ENCODE measurements around the gene CHMP2A. TPM values are rescaled to one million over a fixed set of nuclear protein-coding genes. Genes with fewer than 3 reads are reported as not detected.
"Not testable (repeated sequence)": the region's sequence is repeated elsewhere in the genome, so short reads cannot be mapped to it uniquely, and the experiment has no call there.

Gene CHMP2A
- total and polyA plus RNA-seq, 7 experiments from 2014 or later: 64.3 to 193 (median 98.2) TPM

DNA sequence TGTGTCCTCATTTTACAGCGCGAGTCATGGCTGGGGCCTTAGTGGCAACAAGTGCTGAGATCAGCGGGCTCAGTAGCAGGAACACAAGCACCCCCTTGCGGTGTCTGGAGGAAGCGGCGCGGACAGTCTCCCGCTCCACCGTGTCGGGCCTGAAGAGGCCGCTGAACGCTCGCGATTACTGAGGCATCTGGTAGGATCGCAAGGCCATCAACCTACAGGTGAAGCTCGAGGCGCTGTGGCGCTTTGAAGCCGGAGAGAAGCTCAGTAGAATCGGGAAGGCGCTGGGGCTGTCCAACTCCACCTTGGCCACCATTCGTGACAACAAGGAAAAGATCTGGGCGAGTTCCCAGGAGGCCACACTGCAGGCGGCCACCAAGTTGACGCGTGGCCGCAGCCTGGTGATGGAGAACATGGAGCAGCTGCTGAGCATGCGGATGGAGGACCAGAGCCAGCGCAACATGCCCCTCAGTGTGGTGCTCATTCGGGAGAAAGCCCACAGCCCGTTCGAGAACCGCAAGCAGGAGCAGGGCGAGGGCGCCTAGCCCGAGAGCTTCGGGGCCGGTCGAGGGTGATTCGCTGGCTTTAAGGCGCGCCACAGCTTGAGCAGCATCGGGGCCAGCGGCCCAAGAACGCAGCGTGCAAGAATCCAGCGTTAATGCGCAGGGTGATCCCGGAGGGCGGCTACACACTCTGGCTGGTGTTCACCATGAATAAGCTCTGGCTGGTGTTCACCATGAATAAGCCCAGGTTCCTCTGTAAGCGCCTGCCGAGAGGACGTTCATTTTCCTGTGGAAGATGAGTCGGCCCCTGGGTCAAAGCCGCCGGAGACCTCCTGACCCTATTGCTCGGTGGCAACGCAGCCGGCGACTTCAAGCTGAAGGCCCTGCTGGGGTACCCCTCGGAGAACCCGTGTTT, 26.6 kb upstream of the CHMP2A start:
- Mint-ChIP-seq H3K27ac (peak overlapping the region; percentile 7 to 90 (median 78)), H3K4me1 (peaks cover 12 to 29% (median 24%) of the 10 kb centered on the region in 7 donors), H3K9me3 (no peaks in the 10 kb centered on the region), H3K4me3 (peak overlapping the region in 1 of 10 donors; percentile 38), H3K27me3 (no peaks in the 10 kb centered on the region), H3K36me3 (peaks cover 5 to 14% (median 7%) of the 10 kb centered on the region in 5 donors)
- no peak overlapping the region for H3K4me3 ChIP-seq (ENCODE audit: low read length)
- CTCF ChIA-PET: interaction anchor here (0.7 to 4.4 kb wide), 7 partner anchors 10 to 175 kb away, joined by 3 to 46 read pairs (median 8); partner anchors contain the start of genes CHMP2A, TRIM28 and ZBTB45
- H3K9me3 ChIP-seq (ENCODE audit: control insufficient read depth in 2 of 3, low read length in 3 of 3): no peaks in the 10 kb centered on the region
- H3K4me1 ChIP-seq (ENCODE audit: control insufficient read depth in 2 of 2, insufficient read depth in 2 of 2, low read length in 2 of 2): peaks cover 0 to 7% of the 10 kb centered on the region in 2 donors
- ATAC-seq (peak; percentile 100), DNase-seq (peak; percentile 81 to 91 (median 89))
- no peaks in the 10 kb centered on the region for H3K27me3 ChIP-seq (ENCODE audit: control insufficient read depth in 2 of 2, insufficient read depth in 2 of 2, low read length in 2 of 2)
- intact Hi-C loops (cut with micrococcal nuclease): loop anchor here (1.0 kb wide), 4 partner anchors 8 to 67 kb away; partner anchors contain the start of genes MZF1 (in 1 of the 2) and TRIM28 (in 1 of the 2)
- H3K36me3 ChIP-seq (ENCODE audit: control insufficient read depth in 2 of 3, insufficient read depth in 3 of 3, low read length in 3 of 3): peaks cover 0 to 21% (median 0%) of the 10 kb centered on the region in 3 experiments
- POLR2A ChIA-PET: interaction anchor here (1.0 to 7.4 kb wide), 5 partner anchors 26 to 67 kb away, joined by 3 to 45 read pairs (median 8); partner anchors contain the start of genes CHMP2A, TRIM28 and ZBTB45
- peak overlapping the region; percentile 48 for H3K27ac ChIP-seq (ENCODE audit: low read depth, low read length)

- intact Hi-C loops (cut with micrococcal nuclease): no loop called here
- Histone ChIP-seq H3K4me3 (ENCODE audit: low read length) (no peak overlapping the region), H3K4me1 (ENCODE audit: control insufficient read depth in 2 of 2, insufficient read depth in 2 of 2, low read length in 2 of 2) (peaks cover 2 to 9% of the 10 kb centered on the region in 2 donors), H3K27ac (ENCODE audit: low read depth, low read length) (no peak overlapping the region), H3K27me3 (ENCODE audit: control insufficient read depth in 2 of 2, insufficient read depth in 2 of 2, low read length in 2 of 2) (no peaks in the 10 kb centered on the region), H3K9me3 (ENCODE audit: control insufficient read depth in 2 of 3, low read length in 3 of 3) (no peaks in the 10 kb centered on the region), H3K36me3 (ENCODE audit: control insufficient read depth in 2 of 3, insufficient read depth in 3 of 3, low read length in 3 of 3) (peaks cover 0 to 21% (median 0%) of the 10 kb centered on the region in 3 experiments)
- DNase-seq (no peak), ATAC-seq (no peak)
- Mint-ChIP-seq H3K4me1 (peaks cover 11 to 36% (median 30%) of the 10 kb centered on the region in 7 donors), H3K27ac (peak overlapping the region in 6 of 9 donors; percentile 12 to 78 (median 46)), H3K36me3 (peaks cover 5 to 14% (median 7%) of the 10 kb centered on the region in 5 donors), H3K4me3 (no peak overlapping the region), H3K27me3 (no peaks in the 10 kb centered on the region), H3K9me3 (no peaks in the 10 kb centered on the region)
- ChIA-PET POLR2A (interaction anchor here (0.6 to 7.4 kb wide), 6 partner anchors 22 to 80 kb away, joined by 3 to 45 read pairs (median 6); partner anchors contain the start of genes TRIM28 and ZBTB45), CTCF (interaction anchor here (2.9 to 4.4 kb wide), 3 partner anchors 25 to 66 kb away, joined by 12 to 46 read pairs (median 33); partner anchors contain the start of genes CHMP2A and ZBTB45)
Observed at GRCh38 chr19:58579473-58580142, 24.7 kb upstream of the CHMP2A start.

GRCh38 chr19:58578012-58578925, 23.4 kb upstream of the CHMP2A start:
- CTCF ChIA-PET: interaction anchor here (1.2 to 4.4 kb wide), 3 partner anchors 59 to 65 kb away, joined by 3 to 46 read pairs (median 33); partner anchors contain the start of gene ZBTB45
- Histone ChIP-seq H3K27me3 (ENCODE audit: control insufficient read depth in 2 of 2, insufficient read depth in 2 of 2, low read length in 2 of 2) (no peaks in the 10 kb centered on the region), H3K4me1 (ENCODE audit: control insufficient read depth in 2 of 2, insufficient read depth in 2 of 2, low read length in 2 of 2) (peaks cover 13 to 19% of the 10 kb centered on the region in 2 donors), H3K4me3 (ENCODE audit: low read length) (no peak overlapping the region), H3K27ac (ENCODE audit: low read depth, low read length) (no peak overlapping the region), H3K36me3 (ENCODE audit: control insufficient read depth in 2 of 3, insufficient read depth in 3 of 3, low read length in 3 of 3) (peaks cover 0 to 15% (median 0%) of the 10 kb centered on the region in 3 experiments), H3K9me3 (ENCODE audit: control insufficient read depth in 2 of 3, low read length in 3 of 3) (no peaks in the 10 kb centered on the region)
- H3K4me1 Mint-ChIP-seq: peaks cover 24 to 47% (median 40%) of the 10 kb centered on the region in 7 donors
- peaks cover 0 to 3% (median 0%) of the 10 kb centered on the region in 11 donors for H3K9me3 Mint-ChIP-seq
- ATAC-seq (no peak), DNase-seq (no peak)
- H3K27me3 Mint-ChIP-seq: peaks cover 0 to 2% (median 0%) of the 10 kb centered on the region in 5 donors
- peak overlapping the region in 1 of 10 donors; percentile 11 for H3K4me3 Mint-ChIP-seq
- H3K27ac Mint-ChIP-seq: peak overlapping the region in 5 of 9 donors; percentile 36 to 81 (median 58)
- H3K36me3 Mint-ChIP-seq: peaks cover 5 to 13% (median 9%) of the 10 kb centered on the region in 5 donors
- POLR2A ChIA-PET: interaction anchor here (1.1 to 7.4 kb wide), 2 partner anchors 31 to 58 kb away, joined by 4 to 45 read pairs; partner anchors contain the start of gene ZBTB45
- intact Hi-C loops (cut with micrococcal nuclease): no loop called here

GRCh38 chr19:58577581-58577980, 22.7 kb upstream of the CHMP2A start:
- H3K9me3 ChIP-seq (ENCODE audit: control insufficient read depth in 2 of 3, low read length in 3 of 3); H3K27me3 Mint-ChIP-seq; DNase-seq; H3K27ac ChIP-seq (ENCODE audit: low read depth, low read length); H3K9me3 Mint-ChIP-seq; H3K27me3 ChIP-seq (ENCODE audit: control insufficient read depth in 2 of 2, insufficient read depth in 2 of 2, low read length in 2 of 2); H3K36me3 ChIP-seq (ENCODE audit: control insufficient read depth in 2 of 3, insufficient read depth in 3 of 3, low read length in 3 of 3); H3K4me3 ChIP-seq (ENCODE audit: low read length); intact Hi-C loops (cut with micrococcal nuclease); ATAC-seq; H3K36me3 Mint-ChIP-seq: not testable (repeated sequence)
- Mint-ChIP-seq H3K4me1 (peaks cover 24 to 48% (median 42%) of the 10 kb centered on the region in 7 donors), H3K27ac (peak overlapping the region in 6 of 9 donors; percentile 36 to 81 (median 54)), H3K4me3 (peak overlapping the region in 1 of 10 donors; percentile 59)
- ChIA-PET POLR2A (interaction anchor here (7.4 kb wide), 1 partner anchor 58 kb away, joined by 45 read pairs; the partner anchor contains the start of gene ZBTB45), CTCF (interaction anchor here (1.2 to 3.7 kb wide), 2 partner anchors 58 to 64 kb away, joined by 3 to 34 read pairs; partner anchors contain the start of gene ZBTB45)
- peaks cover 13 to 19% of the 10 kb centered on the region in 2 donors for H3K4me1 ChIP-seq (ENCODE audit: control insufficient read depth in 2 of 2, insufficient read depth in 2 of 2, low read length in 2 of 2)

GRCh38 chr19:58575183-58576041, 20.5 kb upstream of the CHMP2A start:
- intact Hi-C loops (cut with micrococcal nuclease): loop anchor here in 1 of 2 donors (1.0 kb wide), 1 partner anchor 109 kb away; no protein-coding TSS in a partner anchor
- H3K27ac Mint-ChIP-seq: peak overlapping the region; percentile 84 to 100 (median 93)
- peaks cover 27 to 52% (median 47%) of the 10 kb centered on the region in 7 donors for H3K4me1 Mint-ChIP-seq
- Histone ChIP-seq H3K9me3 (ENCODE audit: control insufficient read depth in 2 of 3, low read length in 3 of 3) (no peaks in the 10 kb centered on the region), H3K36me3 (ENCODE audit: control insufficient read depth in 2 of 3, insufficient read depth in 3 of 3, low read length in 3 of 3) (peaks cover 0 to 2% (median 0%) of the 10 kb centered on the region in 3 experiments), H3K27me3 (ENCODE audit: control insufficient read depth in 2 of 2, insufficient read depth in 2 of 2, low read length in 2 of 2) (no peaks in the 10 kb centered on the region), H3K4me3 (ENCODE audit: low read length) (peak overlapping the region; percentile 90), H3K4me1 (ENCODE audit: control insufficient read depth in 2 of 2, insufficient read depth in 2 of 2, low read length in 2 of 2) (peaks cover 19 to 20% of the 10 kb centered on the region in 2 donors), H3K27ac (ENCODE audit: low read depth, low read length) (peak overlapping the region; percentile 97)
- H3K4me3 Mint-ChIP-seq: peak overlapping the region; percentile 82 to 98 (median 86)
- ATAC-seq (peak; percentile 48), DNase-seq (peak; percentile 58 to 84 (median 70))
- ChIA-PET CTCF (interaction anchor here (0.8 to 3.7 kb wide), 3 partner anchors 54 to 61 kb away, joined by 4 to 34 read pairs (median 5); partner anchors contain the start of gene ZBTB45), POLR2A (interaction anchor here (0.9 to 2.6 kb wide), 6 partner anchors 13 to 249 kb away, joined by 3 to 20 read pairs (median 8); partner anchors contain the start of genes CHMP2A, TRIM28, ZBTB45 and ZSCAN22)
- peaks cover 0 to 4% (median 0%) of the 10 kb centered on the region in 5 donors for H3K27me3 Mint-ChIP-seq
- peaks cover 0 to 10% (median 4%) of the 10 kb centered on the region in 5 donors for H3K36me3 Mint-ChIP-seq
- peaks cover 0 to 3% (median 0%) of the 10 kb centered on the region in 11 donors for H3K9me3 Mint-ChIP-seq

Data from naive thymus-derived CD4-positive, alpha-beta T cell (primary cell).